ENCODE results near the gene RBPMS2.

RBPMS2 gene

DNA sequence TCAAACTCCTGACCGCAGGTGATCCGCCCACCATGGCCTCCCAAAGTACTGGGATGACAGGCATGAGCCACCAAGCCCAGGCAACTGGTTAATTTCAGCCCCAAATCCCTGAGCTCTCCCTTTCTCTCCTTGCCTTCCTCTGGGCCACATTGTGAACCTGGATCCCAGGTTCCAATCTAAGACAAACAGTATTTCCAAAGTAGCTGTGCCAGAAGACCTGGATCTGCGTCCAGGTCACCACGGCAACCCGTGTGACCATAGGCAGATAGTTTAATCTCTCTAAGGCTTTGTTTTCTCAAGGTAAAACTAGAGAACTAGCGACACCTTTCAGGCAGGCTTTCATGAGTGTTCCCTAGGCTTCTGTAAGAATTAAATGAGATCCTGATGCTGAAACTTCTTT, 5.9 kb upstream of the RBPMS2 start:
- DNase-seq: no peak

DNA sequence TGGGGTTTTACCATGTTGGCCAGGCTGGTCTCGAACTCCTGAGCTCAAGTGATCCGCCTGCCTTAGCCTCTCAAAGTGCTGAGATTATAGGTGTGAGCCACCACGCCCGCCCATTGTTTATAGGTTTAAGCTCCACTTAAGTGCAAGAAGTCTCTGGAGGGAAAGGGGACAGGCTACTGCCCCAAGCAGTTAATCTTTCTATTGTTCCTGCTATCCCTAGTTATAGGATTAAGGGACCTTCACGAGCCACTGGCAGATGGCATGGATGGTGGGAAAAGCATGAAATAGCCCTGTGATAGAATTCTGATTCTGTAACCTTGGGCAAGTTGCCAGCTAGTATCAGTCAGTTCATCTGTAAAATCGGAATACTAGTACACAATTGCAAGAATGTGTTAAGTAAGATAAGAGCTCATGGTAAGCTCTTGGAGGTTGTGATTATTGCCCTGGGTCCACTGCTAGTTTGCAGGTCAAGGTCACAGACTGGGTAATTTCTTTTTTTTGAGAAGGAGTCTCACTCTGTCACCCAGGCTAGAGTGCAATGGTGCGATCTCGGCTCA, 5.3 kb upstream of the RBPMS2 start:
- DNase-seq: no peak

DNA sequence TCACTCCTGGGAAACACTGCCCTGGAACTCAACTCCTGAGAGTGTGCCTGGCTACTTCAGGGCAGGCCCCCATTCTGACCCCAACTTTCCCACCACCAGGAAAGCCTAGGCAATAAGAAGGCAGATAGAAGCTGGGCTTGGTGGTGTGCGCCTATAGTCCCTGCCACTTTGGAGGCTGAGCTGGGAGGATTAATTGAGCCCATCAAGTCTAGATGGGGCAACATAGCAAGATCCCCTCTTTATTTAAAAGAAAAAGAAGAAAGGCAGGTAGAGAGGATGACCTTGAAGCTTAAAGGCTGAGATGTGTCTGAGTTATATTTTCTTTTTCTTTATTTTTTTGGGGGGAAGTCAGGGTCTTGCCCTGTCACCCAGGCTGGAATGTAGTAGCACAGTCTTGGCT, 4.2 kb upstream of the RBPMS2 start:
- no peak for DNase-seq

DNA sequence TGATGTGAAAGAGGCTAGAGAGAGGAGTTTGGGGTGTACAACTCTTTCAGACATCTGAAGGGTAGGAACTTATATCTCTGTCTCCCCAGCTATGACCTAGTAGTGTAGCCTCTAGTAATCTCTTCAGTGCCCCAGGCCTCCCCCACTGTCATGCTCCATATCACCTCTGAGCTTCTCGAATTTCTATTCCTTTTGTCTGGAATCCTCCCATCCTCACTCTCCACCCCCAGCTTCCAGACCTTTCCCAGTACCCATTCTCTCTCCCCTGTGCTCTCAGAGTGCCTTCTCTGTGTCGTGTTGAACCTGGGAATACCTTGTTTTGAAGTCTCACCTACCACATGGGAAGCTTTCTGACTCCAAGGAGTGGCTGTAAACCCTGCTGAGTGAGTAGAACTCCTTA, 3.6 kb upstream of the RBPMS2 start:
- no peak for DNase-seq

DNA sequence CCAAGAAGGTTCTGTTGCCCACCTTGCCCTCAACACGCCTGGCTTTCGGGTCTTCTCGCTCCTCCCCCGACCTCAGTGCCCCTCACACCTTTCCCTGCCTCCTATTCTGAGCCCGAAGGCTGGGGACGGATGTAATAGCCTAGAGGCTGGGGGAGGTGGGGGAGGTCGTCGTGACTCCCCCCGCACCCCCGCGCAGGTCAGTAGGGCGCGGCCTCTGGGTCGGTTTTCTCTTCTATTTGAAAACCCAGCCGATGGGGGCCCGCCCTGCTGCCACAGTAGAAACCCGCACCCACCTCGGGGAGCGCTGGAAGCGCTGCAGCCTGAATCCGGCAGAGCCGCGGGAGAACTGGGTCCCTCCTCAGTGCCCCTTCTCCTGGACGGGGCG, 1.0 kb upstream of the RBPMS2 start:
- DNase-seq: no peak

DNA sequence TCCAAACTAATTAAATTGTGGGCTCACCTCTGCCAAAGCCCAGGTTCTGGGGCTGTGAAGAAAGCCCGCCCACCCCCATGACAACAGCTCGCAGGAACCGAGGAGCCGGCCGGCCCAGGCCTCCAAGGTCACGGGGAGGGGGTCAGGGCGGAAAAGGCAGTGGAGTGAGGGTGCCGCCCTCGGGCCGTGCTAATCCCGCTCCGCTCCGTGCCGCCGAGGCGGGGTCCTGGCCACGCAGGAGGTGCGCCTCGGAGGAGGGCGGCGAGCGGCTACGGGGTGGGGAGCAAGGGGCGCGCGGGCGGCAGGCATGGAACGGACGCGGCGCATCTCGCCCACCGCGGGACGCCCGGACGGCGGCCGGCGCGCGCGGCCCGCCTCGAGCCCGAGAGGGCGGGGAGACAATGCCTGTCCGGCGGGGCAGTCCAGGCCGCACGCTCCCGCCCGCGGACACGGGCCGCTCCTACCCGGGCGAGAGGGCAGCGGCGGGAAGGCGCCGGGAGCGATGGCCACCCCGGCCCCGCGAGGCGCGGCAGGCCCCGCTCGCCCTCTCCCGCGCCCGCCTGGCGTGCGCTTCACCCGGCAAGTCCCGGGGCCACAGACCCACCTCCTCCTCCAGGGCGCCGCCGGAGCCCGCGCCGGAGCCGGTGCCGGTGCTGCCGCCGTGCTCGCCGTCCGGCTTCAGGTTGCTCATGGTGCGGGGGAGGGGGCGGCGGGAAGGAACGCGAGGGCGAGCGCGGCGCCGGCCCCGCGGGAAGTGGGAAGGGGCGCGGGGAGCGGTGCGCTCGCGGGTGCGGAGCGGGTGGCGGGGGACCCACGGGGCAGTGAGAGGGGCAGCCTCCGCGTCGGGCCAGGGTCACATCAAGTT, 528 bp downstream of the RBPMS2 start:
- no peak for DNase-seq

DNA sequence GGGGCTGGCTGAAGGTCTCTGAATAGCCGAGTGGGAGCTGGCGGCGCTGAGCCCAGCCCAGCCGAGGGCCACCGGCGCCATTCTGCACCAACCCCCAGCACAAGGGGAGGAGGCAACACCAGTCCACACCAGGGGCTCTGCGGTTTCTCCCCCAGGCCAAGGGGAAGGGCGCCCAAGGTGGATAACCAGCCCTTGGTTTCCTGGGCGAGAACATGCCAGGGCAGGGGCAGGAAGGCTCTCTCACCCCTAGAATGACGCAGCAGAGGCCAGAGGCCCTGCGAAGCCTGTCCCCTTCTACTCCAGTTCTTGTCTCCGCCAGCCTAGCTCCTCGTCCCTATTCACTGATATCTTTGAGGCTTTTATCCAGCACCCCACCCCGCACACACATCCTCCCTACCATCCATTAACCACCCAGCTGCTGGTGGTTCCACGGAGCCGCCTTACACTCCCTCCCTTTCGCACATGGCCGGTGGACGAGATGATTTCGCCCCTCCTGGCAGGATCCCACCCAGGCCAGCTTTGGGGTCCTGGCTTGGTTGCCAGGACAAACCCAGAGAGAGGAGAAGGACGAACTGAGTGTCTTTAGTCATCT, 1.3 kb downstream of the RBPMS2 start:
- DNase-seq: no peak

DNA sequence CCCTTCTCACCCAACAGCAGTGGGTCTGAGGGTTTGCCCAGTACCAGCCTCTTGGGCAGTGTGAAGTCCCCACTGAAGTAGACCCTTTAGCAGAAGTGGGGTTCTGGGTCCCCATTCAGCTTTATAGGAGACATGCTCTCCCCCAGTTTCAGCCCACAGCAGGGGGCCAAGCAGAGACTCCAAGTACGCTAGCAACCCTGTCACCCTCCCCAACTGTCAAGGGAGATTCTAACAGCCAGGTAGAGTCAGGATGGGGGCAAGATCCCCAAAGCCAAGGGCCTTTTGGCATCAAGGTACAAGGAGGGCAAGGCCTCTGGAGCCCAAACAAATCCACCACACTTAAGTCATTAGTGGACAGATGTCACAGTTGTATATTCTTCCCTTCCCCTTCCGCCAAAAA, 1.8 kb downstream of the RBPMS2 start:
- no peak for DNase-seq

DNA sequence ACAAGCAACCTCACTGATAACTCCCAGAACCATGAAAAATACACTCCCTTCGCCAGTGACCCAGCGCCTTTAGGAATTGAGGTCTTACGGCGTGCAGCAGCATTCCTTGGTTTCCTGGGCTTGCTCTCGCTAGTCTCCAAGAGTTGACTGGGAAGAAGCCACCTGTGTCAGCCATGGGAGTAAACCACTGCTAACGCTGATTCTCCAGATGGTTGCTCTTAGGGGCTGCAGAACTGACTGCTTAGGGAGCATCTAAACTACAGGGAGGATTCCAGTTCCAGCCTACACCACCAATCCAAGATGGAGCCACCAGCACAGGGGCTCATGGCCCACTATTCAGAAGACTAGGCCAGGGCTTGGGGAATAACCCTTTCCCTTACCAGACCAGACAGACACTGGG, 2.4 kb downstream of the RBPMS2 start:
- no peak for DNase-seq

DNA sequence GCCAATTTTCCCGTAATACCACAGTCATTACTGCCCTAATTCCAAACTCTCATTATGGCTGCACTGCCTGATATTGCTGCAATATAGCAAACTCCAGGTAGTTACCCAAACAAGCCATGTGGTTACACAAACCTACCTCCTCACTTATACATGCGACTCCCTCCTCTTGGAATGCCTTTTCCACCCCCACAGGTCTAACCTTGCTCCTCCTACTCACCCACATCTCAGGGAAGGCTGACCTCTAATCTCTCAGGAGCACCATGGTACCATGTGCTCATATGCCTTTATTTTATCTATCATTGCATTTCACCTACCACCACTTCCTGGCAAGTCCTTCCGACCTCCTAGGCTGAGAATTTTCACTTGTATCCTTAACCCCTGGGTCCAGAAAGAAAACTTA, 2.9 kb downstream of the RBPMS2 start:
- no peak for DNase-seq

DNA sequence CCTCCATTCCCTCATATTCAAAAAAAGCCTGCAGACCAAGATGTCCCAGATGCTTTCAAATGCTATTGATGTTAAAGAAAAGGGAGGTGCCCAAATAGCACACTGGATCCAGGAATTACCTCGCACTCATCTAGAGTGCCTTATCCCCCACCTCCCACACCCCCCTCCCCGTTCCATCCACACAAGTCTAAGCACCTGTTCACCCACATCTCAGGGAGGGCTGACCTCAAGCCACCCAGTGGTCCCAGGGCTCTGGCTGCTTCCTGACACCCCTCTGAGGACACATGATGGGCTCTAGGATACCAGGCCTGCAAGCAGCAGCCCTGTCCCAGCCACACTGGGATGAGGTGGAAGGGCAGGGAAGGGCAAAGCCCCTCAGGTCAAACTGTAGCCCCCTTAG, 4.8 kb downstream of the RBPMS2 start:
- DNase-seq: no peak

DNA sequence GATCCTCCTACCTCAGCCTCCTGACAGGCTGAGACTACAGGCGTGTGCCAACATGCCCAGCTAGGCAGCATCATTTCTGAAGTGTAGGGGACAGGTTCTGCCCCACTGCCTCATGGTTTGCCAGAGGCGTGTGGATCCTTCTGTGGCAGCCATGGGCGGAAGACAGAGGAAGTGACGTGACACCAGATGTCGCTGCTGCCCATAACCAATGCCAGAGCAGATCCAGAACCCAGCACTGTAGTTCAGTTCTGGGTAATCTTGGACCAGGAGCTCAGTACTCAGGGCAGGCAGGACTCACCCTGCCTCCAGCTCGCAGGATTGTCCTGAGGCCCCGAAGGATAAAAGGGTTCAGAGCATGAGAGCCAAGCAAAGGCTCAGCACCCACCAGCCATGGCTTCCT, 8.2 kb downstream of the RBPMS2 start:
- no peak for DNase-seq

DNA sequence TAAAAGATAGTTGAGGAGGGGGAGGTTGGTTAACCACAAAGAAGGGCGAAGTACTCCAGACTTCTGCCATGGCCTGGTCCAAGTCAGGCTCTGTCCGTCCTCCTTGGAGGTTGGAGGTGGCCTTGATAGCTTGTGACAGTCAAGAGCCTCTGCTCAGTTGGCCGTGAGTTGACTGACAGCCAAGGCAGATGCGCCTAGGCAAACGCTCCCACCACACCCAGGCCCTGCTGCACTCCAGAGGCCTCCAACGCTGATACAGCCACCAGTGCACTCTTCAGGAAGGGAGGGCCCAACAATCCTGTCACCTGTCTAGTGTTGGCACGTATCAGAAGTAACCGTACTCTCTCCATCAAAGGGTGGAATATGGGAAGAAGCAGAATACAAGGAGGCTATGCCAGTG, 9.3 kb downstream of the RBPMS2 start:
- no peak for DNase-seq

DNA sequence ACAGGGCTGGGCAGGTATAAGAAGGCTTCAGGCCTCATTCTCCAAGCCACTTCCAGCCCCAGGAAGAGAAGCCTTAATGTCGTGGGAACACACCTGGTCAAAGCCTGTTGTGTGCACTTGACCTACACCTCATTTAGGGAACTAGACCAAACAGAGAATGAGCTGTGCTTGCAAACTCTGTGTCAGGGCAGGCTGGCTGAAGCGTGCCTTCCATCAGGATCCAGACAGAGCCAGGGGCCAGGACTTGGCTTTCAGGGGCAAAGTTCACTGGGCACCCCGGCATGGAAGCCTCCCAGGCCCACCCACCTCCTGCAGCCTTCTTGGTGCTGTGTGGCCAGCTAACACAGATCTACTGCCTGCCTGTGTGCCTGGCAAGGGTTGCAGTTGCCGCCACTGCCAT, 11.5 kb downstream of the RBPMS2 start:
- DNase-seq: no peak

DNA sequence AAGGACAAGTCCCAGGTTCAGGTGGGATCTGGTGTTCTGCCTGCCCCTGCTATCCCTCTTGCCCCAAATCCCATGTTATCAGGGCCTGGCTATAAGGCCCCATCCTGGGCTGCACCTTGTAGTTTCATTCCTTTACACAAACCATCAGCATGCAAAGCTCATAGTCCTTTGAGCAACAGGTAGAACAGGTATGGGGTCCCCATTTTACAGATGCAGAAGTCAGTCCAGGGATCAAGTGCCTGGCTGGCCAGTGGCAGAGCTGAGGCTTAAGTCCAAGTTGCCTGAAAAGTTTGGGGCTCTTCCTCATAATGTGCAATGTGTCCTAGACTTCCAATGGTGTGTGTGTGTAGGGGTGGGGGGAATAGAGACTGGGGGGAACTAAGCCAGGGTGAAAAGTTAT, 11.9 kb downstream of the RBPMS2 start:
- DNase-seq: no peak

DNA sequence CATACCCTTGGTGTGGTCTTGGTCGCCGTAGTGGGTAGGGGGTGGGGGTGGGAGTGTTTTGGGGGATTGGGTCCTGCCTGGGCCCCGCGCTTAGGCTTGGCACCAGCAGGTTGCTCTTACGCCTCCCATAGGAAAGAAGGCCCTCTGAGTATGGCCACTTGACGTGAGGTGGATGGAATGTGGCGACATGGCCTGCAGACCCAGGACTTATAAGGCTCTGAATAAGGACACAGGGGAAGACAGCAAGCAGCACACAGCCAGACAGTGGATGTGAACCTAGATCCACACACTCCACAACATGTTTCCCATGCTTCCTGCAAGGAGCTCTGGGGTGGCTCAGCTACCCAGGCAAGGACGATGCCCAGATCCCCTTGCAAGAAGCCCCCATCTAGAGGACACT, 12.4 kb downstream of the RBPMS2 start:
- DNase-seq: no peak

DNA sequence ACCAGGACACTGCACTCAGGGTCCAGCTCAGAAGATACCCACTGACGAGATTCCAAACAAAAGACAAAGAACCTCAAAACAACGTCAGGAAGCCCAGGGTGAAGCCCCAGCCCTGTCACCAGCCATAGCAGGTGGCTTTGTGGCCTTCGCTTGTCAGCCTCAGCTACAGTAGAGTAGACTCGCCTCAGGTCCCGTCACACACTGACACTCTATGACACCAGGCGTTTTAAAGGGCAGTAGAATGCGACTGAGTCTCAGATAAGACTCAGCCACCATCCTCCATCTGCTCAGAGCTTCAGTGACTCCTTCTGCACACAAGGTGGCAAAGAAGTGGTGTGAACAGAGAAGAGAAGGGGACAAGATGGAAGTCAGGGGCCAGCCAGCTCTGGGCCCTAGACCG, 12.8 kb downstream of the RBPMS2 start:
- DNase-seq: no peak

DNA sequence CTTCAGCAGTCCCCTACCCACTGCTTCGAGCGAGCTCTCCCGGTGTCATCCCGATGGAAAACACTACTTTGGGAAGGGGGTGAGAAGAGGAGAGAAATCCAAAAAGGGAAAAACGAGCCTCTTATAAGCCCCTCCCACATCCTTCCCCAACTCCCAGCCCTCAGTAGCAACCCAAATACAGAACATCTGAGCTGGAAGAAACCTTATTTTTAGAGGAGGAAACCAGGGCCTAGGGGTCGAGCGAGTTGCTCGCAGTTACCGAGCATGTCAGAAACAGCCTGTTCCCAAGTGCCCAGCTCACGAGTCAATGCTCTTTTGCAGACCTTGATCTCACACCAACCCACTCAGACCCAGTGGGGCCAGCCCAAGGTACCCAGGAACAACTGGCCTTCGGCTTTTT, 14.2 kb downstream of the RBPMS2 start:
- no peak for DNase-seq

DNA sequence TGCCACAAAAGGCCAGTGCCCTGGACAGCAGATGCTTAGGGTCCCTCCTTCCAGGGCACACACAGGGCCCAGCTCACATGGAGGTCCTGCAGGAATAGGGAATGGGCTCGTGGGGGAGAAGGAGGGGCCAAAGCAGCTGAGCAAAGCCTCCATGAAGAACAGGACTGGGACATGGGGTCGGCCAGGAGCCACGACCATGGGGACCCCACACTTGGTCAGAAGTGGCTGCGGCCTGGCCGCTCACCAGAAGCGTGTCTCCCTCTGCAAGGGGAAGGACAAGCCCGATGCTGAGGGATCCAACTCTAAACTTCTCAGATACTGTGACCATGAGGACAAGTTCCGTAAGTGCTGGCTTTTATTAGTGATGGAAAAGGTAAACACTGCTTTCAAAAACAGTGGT, 15.3 kb downstream of the RBPMS2 start:
- DNase-seq: no peak

DNA sequence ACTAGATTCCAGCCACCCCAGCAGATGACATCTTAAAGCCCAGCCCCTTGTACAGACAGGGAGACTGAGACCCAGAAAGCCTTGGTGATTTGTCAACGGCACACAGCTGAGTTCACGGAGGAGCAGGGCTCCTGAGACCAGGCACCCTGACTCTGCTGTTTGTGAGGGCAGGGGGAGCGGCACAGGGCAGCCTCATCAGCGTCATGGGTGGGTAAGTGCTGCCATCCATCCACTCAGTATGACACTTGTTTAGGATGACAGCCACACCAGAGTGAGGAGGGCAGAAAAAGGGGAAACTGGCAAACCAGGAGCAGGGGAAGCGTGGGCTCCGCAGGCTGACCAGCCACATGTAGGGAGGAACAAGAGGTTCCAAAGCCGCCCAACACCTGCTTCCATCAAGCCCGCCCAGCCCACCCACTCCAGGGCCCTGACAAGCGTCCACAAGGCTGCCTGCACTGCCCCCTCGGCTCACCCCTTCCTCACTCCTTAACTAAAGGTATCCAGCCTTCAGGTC, 19.9 kb downstream of the RBPMS2 start:
- no peak for DNase-seq

DNA sequence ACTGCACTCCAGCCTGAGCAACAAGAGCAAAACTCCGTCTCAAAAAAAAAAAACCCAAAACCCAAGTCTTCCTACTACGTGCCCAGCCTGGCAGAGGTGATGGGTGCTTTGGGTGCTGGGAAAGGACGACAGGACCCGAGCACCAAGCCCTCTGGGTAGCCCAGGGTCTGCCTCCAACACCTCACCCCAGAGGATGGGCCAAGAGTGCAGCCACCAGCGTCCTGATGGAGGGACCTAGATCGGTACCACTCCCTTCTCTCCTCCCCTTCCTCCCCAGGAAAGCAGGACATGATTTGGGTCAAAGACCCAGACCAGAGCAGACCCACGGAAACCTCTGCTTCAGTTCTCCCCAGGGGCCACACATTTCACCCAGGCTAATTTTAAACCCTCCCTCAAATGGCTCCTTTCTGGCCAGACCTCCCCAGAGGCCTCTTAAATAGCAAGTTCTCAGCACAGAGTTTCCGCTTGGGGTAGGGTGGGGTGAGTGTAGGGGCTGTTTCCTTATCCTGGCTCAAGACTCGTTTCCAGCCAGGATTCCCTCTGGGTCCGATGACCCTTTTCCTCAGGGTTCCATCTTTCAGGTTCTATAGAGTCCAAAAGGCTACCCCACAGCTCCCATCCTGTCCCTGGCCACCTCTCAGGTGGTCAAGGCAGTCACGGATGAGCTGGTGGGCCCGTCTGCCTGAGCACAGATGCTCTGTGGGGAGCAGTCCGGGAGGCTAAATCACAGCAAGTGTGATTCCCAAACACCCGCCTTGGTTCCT, 20.5 kb downstream of the RBPMS2 start:
- DNase-seq: no peak

DNA sequence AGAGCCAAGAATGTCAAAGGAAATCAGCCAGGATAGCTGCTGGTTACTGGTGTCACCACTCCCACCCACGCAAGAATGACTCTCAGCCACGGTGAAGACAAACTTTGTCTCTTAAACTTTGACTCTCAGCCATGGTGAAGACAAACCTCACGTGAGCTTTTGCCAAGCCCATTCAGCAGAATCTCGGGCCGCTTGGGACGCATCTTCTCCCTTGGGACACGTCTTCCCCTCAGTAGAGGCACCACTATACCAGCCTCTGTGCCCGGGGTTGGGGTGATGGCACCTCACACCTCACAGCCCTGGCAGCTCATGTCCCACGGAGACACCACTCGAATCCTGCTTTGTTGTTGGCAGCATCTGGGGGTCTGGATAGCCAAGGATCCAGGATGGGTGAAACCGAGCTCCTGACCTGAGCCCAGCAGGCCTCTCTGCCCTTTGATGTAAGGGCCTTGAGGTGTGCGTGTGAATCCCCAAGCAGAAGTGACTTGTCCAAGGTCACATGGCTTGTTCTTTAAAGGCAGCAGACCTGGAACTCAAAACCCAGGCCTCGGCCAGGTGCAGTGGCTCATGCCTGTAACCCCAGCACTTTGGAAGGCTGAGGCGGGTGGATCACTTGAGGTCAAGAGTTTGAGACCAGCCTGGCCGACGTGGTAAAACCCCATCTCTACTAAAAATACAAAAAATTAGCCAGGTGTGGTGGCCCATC, 21.8 kb downstream of the RBPMS2 start:
- no peak for DNase-seq

DNA sequence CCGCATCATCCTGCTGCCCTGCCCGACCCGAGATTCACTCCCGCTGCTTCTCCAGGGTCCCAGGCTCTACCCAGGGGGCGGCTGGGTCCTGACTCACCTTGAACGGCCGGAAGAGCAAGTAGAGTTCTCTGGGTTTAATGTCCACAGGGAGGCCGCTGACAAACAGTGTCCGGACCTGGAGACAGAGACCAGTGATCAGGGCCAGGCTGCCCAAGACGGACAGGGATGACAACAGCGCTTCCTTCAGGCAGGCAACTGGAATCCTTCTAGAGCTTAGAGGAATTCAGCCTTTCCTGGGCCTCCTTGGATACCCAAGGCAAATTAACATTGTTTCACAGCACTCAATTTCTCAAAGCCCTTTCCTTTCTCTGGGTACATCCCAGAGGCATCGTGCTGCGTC, 23.9 kb downstream of the RBPMS2 start:
- no peak for DNase-seq
